ENCODE results near the gene LPIN1. TPM values are rescaled to one million over a fixed set of nuclear protein-coding genes. Genes with fewer than 3 reads are reported as not detected.
"Not testable (repeated sequence)": the region's sequence is repeated elsewhere in the genome, so short reads cannot be mapped to it uniquely, and the experiment has no call there.

The LPIN1 gene
- total and polyA plus RNA-seq, 10 donors = 12.3 to 55.7 (median 34.8) TPM

GRCh38 chr2:11853197-11853588 is 106.8 kb downstream of the LPIN1 start:
- no peak overlapping the region for H3K4me3 ChIP-seq
- 80 to 90% (median 86%) methylated on average over 5 of the region's 5 CpGs for WGBS, 5 donors
- DNase-seq = peak; percentile 34
- H3K36me3 ChIP-seq = no peaks in the 10 kb centered on the region
- intact Hi-C loops (cut with DNase I; ENCODE audit: low total_unique reads) = no loop called here
- peaks cover 0 to 4% (median 0%) of the 10 kb centered on the region in 7 donors for H3K27me3 ChIP-seq (replicated peaks in 1 of 7)
- peaks cover 0 to 37% (median 16%) of the 10 kb centered on the region in 6 donors for H3K4me1 ChIP-seq
- TF ChIP-seq POLR2A (IDR thresholded peaks at IDR 0.05) = no peak
- no peak for TF ChIP-seq POLR2AphosphoS5 (IDR thresholded peaks at IDR 0.05)
- TF ChIP-seq CTCF (IDR thresholded peaks at IDR 0.05 in 8 of 11, conservative IDR thresholded peaks at IDR 0.05 in 3 of 11) = no peak
- H3K9me3 ChIP-seq = peaks cover 0 to 9% (median 2%) of the 10 kb centered on the region in 8 donors
- no peak overlapping the region for H3K27ac ChIP-seq

- intact Hi-C loops (cut with DNase I; ENCODE audit: low total_unique reads) = no loop called here
- no peaks in the 10 kb centered on the region for H3K27me3 ChIP-seq (replicated peaks in 1 of 7)
- H3K27ac ChIP-seq = no peak overlapping the region
- H3K36me3 ChIP-seq = no peaks in the 10 kb centered on the region
- 60 to 65% (median 64%) methylated on average over 9 to 10 of the region's 10 CpGs for WGBS, 5 donors
- peak; percentile 77 for DNase-seq
- peaks cover 0 to 22% (median 10%) of the 10 kb centered on the region in 8 donors for H3K9me3 ChIP-seq
- TF ChIP-seq POLR2AphosphoS5 (IDR thresholded peaks at IDR 0.05) = no peak
- TF ChIP-seq POLR2A (IDR thresholded peaks at IDR 0.05) = no peak
- no peak for TF ChIP-seq CTCF (IDR thresholded peaks at IDR 0.05 in 8 of 11, conservative IDR thresholded peaks at IDR 0.05 in 3 of 11)
- peaks cover 0 to 43% (median 20%) of the 10 kb centered on the region in 6 donors for H3K4me1 ChIP-seq
- no peak overlapping the region for H3K4me3 ChIP-seq
These were observed 108.8 kb downstream of the LPIN1 start for GRCh38 chr2:11855064-11855760.

- H3K36me3 ChIP-seq = no peaks in the 10 kb centered on the region
- 44 to 57% (median 50%) methylated on average over 5 of the region's 5 CpGs for WGBS, 5 donors
- no peak for DNase-seq
- TF ChIP-seq CTCF (IDR thresholded peaks at IDR 0.05 in 8 of 11, conservative IDR thresholded peaks at IDR 0.05 in 3 of 11) = no peak
- TF ChIP-seq POLR2A (IDR thresholded peaks at IDR 0.05) = no peak
- no peak for TF ChIP-seq POLR2AphosphoS5 (IDR thresholded peaks at IDR 0.05)
- H3K4me1 ChIP-seq = peaks cover 0 to 51% (median 20%) of the 10 kb centered on the region in 6 donors
- intact Hi-C loops (cut with DNase I; ENCODE audit: low total_unique reads) = no loop called here
- H3K27ac ChIP-seq = no peak overlapping the region
- H3K4me3 ChIP-seq = no peak overlapping the region
- no peaks in the 10 kb centered on the region for H3K27me3 ChIP-seq (replicated peaks in 1 of 7)
- peaks cover 0 to 22% (median 10%) of the 10 kb centered on the region in 8 donors for H3K9me3 ChIP-seq
These were observed 109.7 kb downstream of the LPIN1 start for GRCh38 chr2:11856095-11856494.

GRCh38 chr2:11858883-11859282 is 112.5 kb downstream of the LPIN1 start:
- H3K27ac ChIP-seq = no peak overlapping the region
- TF ChIP-seq POLR2A (IDR thresholded peaks at IDR 0.05) (no peak), CTCF (IDR thresholded peaks at IDR 0.05 in 8 of 11, conservative IDR thresholded peaks at IDR 0.05 in 3 of 11) (no peak), POLR2AphosphoS5 (IDR thresholded peaks at IDR 0.05) (no peak)
- no peaks in the 10 kb centered on the region for H3K36me3 ChIP-seq
- peak; percentile 34 for DNase-seq
- H3K27me3 ChIP-seq (replicated peaks in 1 of 7) = no peaks in the 10 kb centered on the region
- WGBS, 5 donors = 51 to 85% (median 59%) methylated on average over 2 of the region's 2 CpGs
- no peak overlapping the region for H3K4me3 ChIP-seq
- peaks cover 0 to 22% (median 10%) of the 10 kb centered on the region in 8 donors for H3K9me3 ChIP-seq
- peaks cover 6 to 55% (median 30%) of the 10 kb centered on the region in 6 donors for H3K4me1 ChIP-seq
- intact Hi-C loops (cut with DNase I; ENCODE audit: low total_unique reads) = no loop called here

- 92 to 97% (median 94%) methylated on average over 3 of the region's 3 CpGs for WGBS, 5 donors
- peaks cover 0 to 22% (median 10%) of the 10 kb centered on the region in 8 donors for H3K9me3 ChIP-seq
- H3K27me3 ChIP-seq (replicated peaks in 1 of 7); H3K36me3 ChIP-seq; H3K4me3 ChIP-seq; H3K27ac ChIP-seq; intact Hi-C loops (cut with DNase I; ENCODE audit: low total_unique reads); DNase-seq: not testable (repeated sequence)
- peaks cover 9 to 66% (median 38%) of the 10 kb centered on the region in 6 donors for H3K4me1 ChIP-seq
These were observed 113.5 kb downstream of the LPIN1 start for GRCh38 chr2:11859975-11860374.
